GM19238 (cell line): ENCODE data around the gene GLDC.
"Not testable (repeated sequence)": the region's sequence is repeated elsewhere in the genome, so short reads cannot be mapped to it uniquely, and the experiment has no call there.

Source experiments
- DNase-seq: peaks from one replicate; pipeline ENCODE4 v3.0.0; 2011; ENCODE audit warnings: low spot score; ENCODE audit not compliant: insufficient read length

GLDC gene

DNA sequence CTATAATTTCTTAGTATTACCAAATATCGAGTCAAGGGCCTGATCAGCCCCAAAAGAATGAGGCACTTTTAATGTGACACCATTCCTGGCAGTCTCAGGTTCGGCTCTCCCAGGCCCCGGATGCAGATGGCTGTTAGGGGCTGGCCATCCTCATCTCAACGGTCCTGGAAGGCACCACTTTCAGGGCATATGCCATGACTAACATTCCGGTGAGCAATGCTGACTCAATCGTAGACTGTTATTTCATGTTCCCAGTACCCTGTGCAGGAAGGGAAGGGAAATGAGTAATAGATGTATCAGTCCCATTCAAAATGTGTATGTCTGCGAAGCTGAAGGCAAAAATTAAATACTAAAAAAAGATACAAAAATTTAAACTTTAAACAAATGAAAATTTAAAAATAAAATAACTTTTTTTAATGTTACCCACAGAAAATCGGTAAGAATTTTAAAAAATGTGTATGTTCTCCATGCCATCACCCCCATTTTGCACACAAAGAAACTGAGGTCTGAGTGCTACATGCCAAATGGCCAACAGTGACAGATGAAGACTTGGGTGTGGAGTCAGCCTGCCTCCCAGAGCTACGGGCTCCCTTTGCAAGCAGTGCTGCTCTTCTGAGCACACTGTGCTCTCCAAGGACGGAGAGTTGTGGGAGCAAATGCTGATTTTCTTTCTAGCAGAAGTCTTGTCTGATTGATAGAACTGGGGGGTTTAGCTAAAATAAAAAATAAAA, 79.0 kb downstream of the GLDC start:
- no peak for DNase-seq

DNA sequence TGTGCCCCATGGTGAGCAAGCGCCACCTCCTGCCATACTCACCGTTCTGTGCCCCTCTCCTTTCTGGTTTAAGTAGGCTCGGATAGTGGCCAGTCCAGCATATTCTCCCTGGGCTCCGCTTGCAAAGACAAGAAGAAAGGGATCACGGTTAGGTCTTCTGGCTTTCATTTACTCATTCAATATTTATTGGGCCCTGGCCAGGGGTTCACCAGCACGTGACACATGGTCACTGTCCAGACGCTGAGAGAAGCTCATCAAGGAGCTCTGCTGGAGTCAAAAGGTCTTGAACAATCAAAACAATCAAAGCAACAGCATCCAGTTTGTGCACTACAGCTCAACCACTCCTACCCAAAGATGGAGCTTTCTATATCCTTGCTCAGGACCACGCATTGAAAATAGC, 80.2 kb downstream of the GLDC start:
- DNase-seq = no peak

DNA sequence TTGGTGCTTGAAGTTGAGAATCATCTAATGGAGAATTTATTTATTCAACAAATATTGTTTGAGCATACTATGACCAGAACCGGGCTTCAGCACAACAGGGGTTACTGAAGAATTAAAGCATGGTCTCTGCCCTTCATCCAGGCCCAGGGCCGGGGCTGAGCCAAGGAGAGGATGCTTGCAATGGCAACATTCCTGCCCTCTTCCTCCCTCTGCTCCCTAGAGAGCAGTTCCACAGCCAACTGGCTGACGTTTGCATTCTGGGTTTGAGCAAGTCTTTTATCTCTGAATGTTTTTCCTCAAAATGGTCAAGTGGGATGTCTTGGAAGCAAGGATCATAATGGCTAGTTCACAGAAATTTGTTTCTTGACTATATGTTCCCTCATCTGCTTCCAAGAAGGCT, 80.7 kb downstream of the GLDC start:
- no peak for DNase-seq

DNA sequence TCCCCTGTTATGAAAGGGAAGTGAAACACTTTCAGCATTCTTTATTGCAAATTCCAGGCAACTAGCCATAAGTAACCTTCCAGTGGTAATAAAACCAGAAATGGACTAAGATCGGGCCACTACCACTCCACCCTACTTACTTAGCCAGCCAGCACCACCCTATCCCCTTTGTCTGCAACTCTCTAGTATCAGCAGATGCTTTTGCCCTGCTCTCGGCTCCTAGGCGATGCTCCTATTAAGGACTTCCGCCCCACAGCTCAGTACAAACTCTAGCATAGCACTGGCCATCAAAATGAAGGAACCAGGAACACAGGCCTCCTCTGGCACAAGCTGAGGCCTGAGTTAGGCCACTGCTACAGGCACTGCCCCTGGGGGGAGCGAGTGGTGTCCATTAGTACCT, 81.2 kb downstream of the GLDC start:
- no peak for DNase-seq

DNA sequence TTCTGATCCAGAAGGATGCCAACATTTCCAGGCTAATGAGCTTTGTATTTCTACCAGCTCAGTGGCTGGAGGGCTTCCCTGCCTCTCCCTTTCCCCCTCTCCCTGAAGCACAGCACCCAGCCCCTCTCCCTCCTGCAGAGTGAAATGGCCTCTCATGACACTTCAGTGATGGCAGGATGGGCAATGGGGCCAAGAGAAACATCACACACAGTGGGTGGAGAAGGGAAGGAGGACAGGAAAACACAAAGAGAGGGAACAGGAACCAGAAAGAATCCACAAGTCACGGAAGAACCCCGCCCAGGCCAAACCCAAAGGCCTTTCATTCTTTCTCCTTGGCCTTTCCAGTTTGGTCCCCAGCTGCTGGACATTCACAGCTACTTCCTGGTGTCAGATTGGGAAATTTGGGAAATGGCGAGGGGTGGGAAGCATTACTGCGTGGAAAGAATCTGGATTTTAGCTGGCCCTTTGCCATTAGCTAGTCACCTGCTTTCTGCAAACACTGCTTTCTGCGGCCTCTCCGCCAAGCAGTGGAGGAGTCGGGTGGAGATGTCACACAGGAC, 82.6 kb downstream of the GLDC start:
- no peak for DNase-seq

DNA sequence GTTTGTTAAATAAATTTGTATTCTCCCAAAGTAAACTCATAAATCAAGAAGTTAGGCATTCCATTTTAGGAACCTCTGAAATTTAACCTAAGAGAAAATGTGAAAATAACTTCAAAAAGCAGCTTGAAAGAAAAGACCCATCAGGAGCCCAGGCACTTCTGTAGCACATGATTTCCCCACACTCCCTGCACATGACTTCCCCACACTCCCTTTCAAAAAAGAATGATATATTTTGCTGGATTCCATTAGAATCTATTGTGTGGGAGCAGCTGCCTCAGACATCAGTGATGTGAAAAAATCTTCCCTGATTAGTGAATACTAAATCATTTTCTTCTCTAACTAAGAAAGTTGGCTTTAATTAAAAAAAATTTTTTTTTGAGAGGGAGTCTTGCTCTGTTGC, 83.3 kb downstream of the GLDC start:
- no peak for DNase-seq

DNA sequence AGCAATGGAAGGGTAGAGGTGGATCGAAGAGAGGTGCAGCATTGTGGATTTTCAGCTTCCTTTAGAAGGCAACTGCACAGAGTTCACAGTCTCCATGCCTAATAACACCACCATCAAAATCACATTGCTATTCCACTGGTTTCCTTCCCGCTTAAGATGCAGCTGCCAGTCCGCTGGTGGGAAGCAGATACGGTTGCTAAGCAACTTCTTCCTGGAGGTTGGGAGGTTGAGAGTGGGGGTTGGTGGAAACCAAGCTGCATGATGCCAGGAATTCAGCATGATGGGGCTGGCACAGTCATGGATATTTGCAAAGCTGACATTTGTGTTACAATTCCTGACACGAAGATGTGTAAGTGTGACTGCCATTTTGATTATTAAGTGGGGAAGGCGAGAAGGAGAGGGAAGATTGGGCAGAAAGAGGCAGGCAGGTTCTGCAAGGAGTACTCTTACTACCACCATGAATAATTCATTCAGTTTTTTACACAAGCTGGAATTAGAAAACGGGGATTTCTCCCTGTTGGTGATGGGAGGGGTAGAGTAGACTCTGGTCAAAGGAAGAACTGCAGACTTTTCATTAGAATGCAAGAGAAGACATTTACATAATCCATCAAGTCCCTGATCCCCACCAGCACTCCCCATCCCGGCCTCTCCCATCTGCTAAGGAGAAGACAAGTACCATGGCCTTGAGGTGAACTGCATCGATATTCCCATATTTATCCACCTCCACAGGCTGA, 87.5 kb downstream of the GLDC start:
- no peak for DNase-seq

DNA sequence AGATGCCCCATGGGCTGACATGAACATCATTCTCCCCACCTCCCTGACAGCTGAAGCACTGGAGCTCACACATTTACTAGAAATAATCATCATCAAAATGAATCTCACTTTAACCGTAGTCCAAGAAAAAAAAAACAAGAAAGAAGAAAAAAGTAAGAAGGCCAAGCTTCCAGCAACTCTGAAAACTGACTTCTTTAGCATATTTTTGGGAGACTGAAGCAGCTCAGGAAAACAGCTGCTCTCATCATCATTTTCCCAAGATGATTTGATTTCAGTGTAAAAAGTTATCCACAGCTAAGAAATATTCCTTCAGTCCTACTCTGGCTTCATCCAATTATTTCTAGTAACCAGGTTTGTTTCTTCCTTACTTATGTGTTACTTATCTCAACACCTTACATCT, 91.7 kb downstream of the GLDC start:
- DNase-seq = no peak

DNA sequence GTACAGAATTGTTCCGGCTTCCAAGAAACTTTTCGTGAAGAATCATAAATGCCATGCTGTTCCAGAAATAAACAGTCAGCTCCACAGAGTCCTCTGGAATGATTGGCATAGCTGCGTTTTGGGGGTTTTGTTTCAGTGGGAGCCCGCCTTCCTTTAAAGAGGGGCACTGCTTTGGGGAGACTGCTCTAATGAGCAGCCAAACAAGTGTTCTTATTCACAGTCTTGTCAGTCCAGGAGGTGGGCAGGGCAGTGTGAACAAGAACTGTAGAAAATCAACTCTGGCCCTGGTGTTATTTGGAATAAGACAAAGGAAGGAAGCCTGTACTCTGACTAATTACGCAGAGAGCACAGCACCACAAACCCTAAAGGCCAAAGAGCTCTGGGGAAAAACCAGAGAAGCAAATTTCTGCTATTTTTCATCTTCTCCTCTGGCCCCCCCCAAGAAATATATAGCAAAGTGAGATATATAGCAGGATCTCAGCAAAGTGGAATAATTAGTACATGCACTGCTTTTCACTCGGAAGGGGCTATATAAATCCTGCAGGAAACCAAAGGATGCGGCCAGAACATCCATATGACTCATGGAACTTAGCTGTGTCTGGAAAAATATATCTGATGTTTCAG, 92.9 kb downstream of the GLDC start:
- DNase-seq = no peak

DNA sequence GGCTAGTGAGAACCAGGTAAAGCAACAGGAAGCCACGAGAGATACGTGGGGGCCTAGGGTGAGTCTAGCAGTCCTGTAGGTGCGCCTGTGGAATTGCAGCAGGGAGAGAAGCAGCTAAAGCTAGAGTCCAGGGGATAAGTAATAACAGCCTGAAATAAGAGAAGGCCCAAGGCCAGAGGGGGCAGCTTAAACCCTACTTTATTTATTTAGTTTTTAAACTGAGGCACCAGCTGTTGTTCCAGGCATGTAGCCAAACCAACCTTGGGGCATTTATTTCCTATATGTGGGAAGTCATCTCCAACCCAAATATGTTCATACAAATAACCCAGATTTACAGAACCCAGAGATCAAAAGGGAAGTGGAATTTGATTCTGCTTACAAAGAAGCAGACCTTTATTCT, 93.5 kb downstream of the GLDC start:
- no peak for DNase-seq

DNA sequence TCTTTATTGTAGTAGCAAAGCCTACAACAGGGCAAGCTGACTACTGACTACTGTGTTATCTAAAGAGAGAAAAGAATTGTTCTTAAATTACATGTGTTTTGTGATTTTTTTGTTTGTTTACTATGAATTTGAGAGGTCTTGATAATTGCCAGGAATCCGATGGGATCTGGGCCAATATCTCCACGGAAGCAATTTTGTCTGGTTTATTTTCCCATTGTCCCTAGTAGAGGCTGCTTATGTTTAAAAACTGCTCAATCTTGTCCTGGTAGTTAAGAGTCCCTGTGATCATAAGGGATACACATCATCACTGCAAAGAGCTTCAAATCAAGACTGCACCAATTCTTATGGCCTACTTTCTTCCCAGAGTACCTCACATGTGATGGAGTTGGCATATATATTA, 94.4 kb downstream of the GLDC start:
- DNase-seq = no peak

DNA sequence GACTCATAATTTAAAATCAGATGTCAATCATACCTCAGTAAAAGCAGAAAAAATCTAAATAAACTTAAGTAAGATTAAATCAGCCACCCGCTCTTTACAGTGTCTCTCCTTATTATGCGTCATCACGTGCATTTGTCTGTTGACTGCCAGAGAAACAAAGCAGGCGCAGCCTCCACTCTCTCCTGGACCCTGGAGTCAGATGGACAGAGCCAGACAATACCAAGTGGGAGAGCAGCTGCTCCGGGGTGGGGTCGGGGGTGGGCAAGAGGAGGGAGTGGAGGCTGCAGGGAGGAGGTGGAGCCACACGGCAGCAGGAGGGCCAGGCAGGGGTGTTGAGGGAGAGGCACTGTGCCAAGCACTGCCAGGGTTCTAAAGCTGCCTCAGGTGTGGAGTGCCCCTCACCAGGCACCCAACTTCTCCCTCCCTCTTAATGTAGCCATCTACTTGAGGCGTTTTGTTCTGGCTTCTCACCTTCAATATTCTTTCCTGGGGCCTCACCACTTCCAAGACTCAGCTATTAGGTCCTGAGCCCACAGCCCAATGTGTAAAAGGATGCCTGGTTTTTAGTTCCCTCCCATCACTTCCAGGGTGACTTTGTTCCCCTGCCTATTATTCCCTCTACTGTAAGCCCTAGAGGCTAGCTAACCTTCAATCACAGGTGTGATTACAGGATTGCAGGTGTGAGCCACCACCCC, 96.3 kb downstream of the GLDC start:
- DNase-seq = no peak

DNA sequence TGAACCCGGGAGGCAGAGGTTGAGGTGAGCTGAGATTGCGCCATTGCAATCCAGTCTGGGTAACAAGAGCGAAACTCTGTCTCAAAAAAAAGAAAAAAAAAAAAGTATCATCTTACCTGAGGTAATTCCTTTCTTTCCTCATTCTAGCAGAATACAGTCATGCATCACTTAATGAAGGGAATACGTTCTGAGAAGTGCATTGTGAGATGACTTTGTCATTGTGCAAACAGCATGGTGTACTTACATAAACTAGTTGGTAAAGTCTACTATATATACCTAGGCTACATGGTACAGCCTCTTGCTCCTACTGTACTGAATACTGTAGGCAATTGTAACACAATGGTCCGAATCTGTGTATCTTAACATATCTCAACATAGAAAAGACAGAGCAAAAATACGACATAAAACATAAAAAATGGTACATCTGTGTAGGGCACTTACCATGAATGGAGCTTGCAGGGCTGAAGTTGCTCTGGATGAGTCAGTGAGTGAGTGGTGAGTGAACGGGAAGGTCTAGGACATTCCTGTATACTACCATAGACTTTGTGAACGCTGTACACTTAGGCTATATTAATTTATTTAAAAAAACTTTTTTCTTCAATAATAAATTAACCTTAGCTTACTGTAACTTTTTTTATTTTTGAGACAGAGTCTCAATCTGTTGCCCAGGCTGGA, 100.4 kb downstream of the GLDC start:
- DNase-seq = no peak

DNA sequence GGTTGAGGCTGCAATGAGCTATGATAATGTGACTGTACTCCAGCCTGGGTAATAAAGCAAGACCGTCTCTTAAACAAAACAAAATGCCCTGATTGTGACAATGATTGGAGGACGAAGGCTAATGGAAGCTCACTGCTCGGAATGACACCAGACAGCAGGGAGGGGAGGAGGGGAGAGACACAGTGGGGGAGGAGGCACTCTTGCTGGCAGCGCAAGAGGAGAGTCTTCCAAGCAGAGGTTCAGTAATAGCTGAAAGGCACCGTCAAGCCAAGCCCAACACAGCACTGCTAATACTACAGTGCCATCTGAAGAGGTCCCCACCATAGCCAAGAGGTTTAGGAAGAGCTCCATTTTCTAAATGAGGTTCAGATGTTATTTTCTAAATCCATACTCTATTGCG, 102.3 kb downstream of the GLDC start:
- no peak for DNase-seq

DNA sequence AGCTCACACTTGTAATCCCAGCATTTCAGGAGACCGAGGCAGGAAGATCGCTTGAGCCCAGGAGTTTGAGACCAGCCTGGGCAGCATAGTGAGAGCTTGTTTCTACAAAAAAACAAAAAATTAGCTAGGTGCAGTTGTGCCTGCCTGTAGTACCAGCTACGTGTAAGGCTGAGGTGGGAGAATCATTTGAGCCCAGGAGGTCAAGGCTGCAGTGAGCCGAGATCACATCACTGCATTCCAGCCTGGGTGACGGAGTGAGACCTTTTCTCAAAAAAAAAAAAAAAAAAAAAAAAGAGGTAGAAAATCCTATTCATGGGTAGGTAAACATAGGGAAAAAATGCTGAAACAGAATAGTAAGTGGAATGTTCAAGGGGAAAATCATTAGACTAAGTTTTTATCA, 102.9 kb downstream of the GLDC start:
- DNase-seq = not testable (repeated sequence)

DNA sequence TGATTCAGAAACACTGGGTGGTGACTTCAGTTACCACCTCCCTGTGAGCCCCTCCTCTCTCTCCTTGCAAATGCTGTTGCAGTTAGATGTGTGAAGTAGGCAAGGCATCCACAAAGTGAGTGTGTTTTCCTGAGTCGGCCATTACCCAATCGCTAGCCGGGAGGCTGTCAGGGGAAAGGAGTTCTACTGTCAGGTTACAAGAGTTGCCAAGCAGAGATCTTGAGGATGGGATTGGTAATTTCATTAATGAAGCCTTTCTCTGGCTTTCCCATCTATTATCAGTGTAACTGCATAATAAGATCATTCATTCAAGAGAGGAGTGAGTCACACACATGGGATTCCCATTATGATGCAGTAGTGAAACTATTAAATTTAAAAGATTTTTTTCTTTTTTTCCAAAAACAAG, 106.9 kb downstream of the GLDC start:
- DNase-seq = no peak

DNA sequence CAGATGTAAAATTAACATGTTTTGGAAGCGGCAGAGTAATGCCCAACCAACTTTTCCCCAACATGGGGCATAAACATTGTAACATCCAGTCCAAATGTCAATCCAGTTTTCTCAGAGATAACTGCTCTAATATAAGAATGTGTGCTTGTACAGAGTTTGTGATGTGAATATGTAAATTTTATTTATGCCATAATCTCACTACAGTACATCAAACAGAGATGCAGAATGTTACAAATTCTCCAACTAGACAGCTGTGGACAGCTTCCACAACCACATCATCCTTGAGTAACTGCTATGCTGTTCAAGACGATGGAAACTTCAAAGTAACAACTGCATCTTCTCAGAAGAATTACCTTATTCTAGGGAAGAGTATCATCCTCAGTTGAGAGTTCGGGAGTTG, 109.9 kb downstream of the GLDC start:
- DNase-seq = no peak

DNA sequence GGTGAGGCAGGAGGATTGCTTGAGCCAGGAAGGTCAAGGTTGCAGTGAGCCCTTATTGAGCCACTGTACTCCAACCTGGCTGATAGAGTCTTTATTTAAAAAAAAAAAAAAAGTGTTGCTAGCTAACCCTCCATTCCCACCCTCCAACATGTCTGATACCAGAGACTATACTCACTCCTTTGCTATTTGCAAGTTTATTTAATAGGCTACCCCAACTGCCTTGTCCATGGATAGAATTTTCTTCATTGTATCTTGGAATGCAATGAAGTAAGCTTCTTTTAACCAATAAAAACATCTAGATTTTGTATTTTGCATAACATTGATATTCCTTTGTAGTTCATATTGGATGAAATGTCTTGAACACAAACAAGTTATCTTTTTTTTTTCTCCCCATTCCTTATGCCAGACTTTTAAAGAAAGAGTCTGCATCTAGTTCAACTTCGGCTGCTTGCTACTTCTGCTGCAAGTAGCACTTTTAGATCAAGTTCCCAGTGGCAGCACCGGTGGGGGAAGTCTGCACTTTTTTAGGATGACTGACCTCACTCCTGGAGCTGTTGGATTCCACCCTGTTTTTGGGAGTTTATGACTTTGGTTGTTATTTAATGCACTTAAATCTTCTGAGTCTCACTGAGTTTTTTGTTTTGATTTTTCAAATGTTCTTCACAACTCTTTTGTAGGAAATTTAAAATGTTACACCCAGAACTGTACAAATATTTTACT, 120.0 kb downstream of the GLDC start:
- DNase-seq = no peak

DNA sequence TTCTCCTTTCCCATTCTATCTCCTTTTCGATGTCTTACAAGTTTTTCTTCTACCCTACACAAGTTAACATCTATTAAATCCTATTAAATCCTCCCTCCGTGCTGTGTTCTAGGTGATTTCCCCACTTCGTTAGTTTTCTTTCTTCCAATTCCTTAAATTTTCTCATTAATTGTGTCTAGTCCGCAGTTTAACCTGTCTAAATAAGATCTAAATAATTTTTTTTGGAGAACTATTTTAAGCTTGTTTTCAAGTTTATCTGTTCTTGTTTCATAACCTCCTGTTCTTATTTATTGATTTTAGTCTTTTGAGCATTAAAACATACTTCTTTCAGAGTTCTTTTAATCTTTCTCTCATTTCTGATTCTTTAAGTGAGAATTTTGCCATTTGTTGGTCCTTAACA, 123.3 kb downstream of the GLDC start:
- no peak for DNase-seq

DNA sequence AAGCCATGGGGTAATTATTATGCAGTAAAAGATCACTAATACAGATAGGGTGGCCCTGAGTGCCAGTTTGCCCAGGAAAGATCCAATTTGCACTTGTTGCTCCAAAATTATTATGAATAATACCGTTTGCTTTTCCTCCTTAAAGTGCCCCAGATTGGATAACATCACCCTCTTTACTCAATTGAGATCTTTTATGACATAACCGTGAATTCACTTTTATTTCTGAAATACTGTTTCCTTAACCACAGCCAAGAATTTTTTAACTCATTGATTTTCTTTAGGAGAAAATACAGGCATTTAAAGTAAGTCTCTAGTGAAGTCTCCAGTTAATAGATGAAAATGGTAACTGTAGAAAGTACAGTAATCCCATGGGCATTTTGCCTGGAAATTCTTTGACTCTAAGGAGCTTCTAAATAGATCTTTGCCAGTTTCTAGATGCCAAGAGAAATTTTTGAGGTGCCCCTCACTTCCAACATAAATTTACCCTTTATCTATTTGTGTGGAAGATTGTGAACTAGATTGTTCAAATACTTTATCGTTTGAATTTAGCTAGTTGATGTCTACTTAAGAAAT, 133.4 kb downstream of the GLDC start:
- DNase-seq = no peak
